Kidney epithelial cell (primary cell): Measurements from ENCODE around the gene SCARB1. TPM values are rescaled to one million over a fixed set of nuclear protein-coding genes. Genes with fewer than 3 reads are reported as not detected.

Experiments
- DNase-seq: peaks from one replicate; pipeline ENCODE4 v3.0.0-alpha.2; 2010; ENCODE audit warnings: low read depth
- H3K27me3 ChIP-seq: 2 replicates; pipeline ENCODE4 v1.6.0; 2011; ENCODE audit warnings: low read length; ENCODE audit not compliant: control insufficient read depth, insufficient read depth
- H3K36me3 ChIP-seq: 2 replicates; pipeline ENCODE4 v1.5.1; 2011; ENCODE audit warnings: low read length; ENCODE audit not compliant: control insufficient read depth, insufficient read depth
- H3K4me3 ChIP-seq: 2 replicates; pipeline ENCODE4 v1.5.1; 2011; ENCODE audit warnings: low read depth, mild to moderate bottlenecking, control low read depth, low read length
- total RNA-seq: library from RNA; depleted of rRNA; stranded (reverse); fragments of >200 nt; gene quantifications from 2 replicates; pipeline ENCODE4 v1.2.3, GENCODE V29; 2015
- TF ChIP-seq, protein P1 (sequence below): IDR thresholded peaks from 2 replicates; pipeline ENCODE4 v1.5.1; 2011; ENCODE audit warnings: mild to moderate bottlenecking, moderate library complexity, low read length, control low read depth, inconsistent platforms; ENCODE audit not compliant: insufficient read depth, poor library complexity, severe bottlenecking

Gene SCARB1
- total RNA-seq, 1 donor from 2014 or later: 30.0 TPM

DNA sequence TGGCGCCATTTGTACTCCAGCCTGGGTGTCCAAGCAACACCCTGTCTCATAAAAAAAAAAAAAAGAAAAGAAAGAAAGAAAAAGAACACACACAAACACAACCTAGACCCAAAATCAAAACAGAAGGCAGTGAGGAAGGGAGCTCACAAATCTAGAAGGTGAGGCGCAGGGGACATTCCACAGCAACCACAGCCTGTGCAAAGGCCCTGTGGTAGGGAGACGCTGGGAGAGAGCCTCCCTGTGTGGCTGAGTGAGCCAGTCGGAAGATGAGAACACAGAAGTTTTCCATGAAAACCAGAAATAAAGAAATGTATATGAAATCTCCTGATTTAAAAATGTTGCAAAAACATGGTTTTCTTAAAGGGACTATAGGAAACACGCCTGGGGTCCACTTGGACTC, 44.6 kb downstream of the SCARB1 start:
- H3K4me3 ChIP-seq: no peak overlapping the region
- no peaks in the 10 kb centered on the region for H3K27me3 ChIP-seq
- TF ChIP-seq, protein P1, sequence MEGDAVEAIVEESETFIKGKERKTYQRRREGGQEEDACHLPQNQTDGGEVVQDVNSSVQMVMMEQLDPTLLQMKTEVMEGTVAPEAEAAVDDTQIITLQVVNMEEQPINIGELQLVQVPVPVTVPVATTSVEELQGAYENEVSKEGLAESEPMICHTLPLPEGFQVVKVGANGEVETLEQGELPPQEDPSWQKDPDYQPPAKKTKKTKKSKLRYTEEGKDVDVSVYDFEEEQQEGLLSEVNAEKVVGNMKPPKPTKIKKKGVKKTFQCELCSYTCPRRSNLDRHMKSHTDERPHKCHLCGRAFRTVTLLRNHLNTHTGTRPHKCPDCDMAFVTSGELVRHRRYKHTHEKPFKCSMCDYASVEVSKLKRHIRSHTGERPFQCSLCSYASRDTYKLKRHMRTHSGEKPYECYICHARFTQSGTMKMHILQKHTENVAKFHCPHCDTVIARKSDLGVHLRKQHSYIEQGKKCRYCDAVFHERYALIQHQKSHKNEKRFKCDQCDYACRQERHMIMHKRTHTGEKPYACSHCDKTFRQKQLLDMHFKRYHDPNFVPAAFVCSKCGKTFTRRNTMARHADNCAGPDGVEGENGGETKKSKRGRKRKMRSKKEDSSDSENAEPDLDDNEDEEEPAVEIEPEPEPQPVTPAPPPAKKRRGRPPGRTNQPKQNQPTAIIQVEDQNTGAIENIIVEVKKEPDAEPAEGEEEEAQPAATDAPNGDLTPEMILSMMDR: no peak
- no peak for DNase-seq
- H3K36me3 ChIP-seq: no peaks in the 10 kb centered on the region

DNA sequence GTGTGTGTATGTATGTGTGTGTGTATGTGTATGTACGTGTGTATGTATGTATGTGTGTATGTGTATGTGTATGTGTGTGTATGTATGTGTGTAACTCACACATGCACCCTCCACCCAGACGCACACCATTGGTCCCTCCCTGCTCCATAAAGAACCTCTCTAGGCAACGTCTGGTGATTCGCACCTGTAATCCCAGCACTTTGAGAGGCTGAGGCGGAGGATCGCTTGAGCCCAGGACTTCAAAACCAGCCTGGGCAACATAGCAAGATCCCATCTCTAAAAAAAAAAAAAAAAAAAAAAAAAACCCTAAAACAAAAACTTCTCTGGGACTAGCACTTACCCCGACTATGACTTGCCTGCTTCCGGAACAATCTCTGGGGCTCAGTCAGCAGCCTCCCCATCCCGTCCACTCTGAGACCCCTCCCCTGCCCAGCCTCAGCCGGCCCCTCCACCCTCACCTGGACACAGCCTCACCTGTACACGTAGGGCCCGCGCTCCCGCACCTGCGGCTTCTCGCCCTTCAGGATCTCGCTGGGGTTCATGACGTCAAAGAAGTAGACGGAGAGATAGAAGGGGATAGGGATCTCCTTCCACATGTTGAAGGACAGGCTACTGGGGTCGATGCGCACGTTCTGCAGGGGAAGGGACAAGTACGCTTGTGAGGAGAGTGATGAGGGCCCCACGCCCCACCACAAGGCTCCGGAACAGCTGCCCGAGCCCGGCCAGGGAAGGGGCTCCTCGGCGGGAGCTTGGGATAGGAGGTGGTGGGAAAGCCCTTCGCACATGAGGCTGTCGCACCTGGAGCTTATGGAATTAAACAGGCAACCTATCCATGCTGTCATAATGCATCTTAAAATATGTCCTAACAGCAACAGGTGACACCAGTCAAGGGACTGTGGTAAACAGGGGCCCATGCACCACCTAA, 46.3 kb downstream of the SCARB1 start:
- TF ChIP-seq, protein P1: no peak
- Histone ChIP-seq H3K27me3 (no peaks in the 10 kb centered on the region), H3K4me3 (no peak overlapping the region), H3K36me3 (no peaks in the 10 kb centered on the region)
- DNase-seq: no peak

DNA sequence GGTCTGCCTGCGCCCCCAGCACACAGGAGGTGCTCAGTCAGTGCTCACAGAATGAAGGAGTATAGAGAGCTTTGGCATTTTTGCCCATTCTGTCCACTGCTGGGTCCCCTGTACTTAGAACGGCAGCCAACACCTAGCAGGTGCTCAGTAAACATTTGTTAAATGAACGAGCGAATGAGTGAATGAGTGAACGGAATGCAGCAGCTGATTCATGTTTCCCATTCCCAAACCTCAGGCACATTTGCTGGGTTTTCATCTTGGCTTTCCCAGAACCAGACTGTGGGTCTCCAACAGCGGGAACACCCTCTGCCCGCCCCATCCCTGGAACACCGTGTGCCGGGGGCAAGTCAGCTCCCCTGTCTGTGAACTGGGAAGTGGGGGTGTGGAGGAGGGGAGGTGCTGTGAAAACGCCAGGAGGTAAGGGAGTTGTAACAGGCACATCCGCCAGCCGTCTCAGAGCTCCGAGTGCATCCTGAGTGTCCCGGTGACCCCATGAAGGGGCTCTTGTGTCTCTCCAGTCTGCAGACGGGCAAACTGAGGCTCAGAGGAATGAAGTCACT, 47.3 kb downstream of the SCARB1 start:
- no peak for DNase-seq
- Histone ChIP-seq H3K36me3 (no peaks in the 10 kb centered on the region), H3K4me3 (no peak overlapping the region), H3K27me3 (no peaks in the 10 kb centered on the region)
- TF ChIP-seq, protein P1: no peak

DNA sequence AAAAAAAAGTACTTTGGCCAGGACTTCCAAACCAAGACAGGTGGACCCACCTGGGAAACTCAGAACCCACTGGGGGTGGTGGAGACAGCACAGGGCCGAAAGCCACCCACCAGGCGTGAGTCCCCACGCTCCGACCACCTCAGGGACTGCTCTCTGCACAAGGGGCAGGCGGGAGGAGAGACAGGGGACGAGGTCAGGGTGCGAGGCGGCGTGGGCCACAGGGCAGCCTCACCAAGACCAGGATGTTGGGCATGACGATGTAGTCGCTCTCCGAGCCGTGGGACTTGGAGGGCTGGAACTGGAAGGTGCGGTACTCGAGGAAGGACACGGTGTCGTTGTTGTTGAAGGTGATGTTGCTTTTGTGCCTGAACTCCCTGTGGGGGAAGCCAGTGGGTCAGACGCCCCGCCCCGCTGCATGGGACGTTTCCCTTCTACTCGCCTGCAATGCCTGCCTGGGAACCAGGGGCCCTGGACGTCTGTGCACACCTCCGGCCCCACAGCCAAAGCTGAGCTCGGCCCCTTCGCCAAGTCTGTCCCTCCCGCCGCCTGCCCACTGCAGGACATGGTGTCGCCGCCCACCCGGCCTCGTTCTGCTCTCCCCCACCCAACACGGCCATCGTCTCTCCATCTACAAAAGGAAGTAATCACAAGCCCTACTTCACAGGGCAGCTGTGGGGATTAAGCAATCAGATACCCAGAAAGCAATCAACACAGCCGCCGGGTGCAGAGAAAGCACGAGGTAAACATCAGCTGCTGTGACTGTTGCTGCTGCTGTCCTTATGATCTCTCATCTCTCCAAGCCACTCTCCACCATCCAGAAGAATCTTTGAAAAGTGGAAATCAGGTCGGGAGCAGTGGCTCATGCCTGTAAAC, 48.7 kb downstream of the SCARB1 start:
- H3K27me3 ChIP-seq: no peaks in the 10 kb centered on the region
- DNase-seq: no peak
- no peaks in the 10 kb centered on the region for H3K36me3 ChIP-seq
- TF ChIP-seq, protein P1: no peak
- H3K4me3 ChIP-seq: no peak overlapping the region

DNA sequence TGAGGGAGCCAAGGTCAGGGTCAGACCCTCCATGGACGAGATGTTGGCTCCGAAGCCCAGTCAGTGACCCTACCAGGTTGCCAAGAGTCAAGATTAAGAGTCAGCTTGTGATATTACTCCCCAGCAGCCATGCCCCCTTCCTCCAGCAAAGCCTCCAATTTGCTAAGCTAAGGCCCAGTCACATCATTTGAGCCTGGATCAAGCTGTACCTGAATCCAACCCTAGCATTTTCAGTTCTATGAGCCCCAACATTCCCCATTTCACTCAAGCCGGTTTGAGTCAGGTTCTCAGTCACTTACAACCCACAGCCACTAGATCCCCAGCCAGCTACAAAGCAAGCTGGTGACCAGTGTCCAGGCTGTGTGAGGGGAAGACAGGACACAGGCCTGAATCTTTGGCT, 49.9 kb downstream of the SCARB1 start:
- H3K4me3 ChIP-seq: no peak overlapping the region
- TF ChIP-seq, protein P1: no peak
- no peaks in the 10 kb centered on the region for H3K36me3 ChIP-seq
- no peaks in the 10 kb centered on the region for H3K27me3 ChIP-seq
- DNase-seq: no peak
